K562 (cell line): Measurements from ENCODE around the gene G2E3. TPM values are rescaled to one million over a fixed set of nuclear protein-coding genes. Genes with fewer than 3 reads are reported as not detected.

Experiments
- ATAC-seq: fragments of 200-7000 bp; cut with Tn5 transposase; 3 replicates; pipeline ENCODE4 v1.9.1; 2020; ENCODE audit warnings: moderate library complexity
- BruUV-seq: library from RNA; stranded (reverse); fragments of 400-500 nt; replicated peaks from 2 replicates; lab custom pipeline; 2021; lab: Mats Ljungman, UMichigan
- CTCF ChIA-PET: fragments of 300-600 bp; formaldehyde crosslinking; extraction: SDS; loops from one replicate; lab custom pipeline; 2021; ENCODE audit warnings: low intra/inter-chr PET ratio; lab: Yijun Ruan, JAX
- POLR2A ChIA-PET: fragments of 300-600, 350-650 bp; sonication (Branson Sonifier 250); formaldehyde crosslinking; extraction: SDS; loops from one replicate; lab custom pipeline; 2021; ENCODE audit warnings: antibody characterized with exemption, inconsistent platforms; lab: Yijun Ruan, JAX
- DNase-seq, 4 experiments: peaks; one replicate each; pipeline versions ENCODE4 v3.0.0 to v3.0.0-alpha.2; 2011 to 2018; ENCODE audit warnings: low spot score in 3 of 4, mixed read lengths in 3 of 4; ENCODE audit errors: extremely low read depth in 1 of 4
- FAIRE-seq: peaks from 2 replicates; lab custom pipeline; 2011; peaks lifted over from hg19 to GRCh38; lab: Jason Lieb, UNC
- H2AFZ ChIP-seq: 2 replicates; pipeline ENCODE4 v1.6.0; 2011; ENCODE audit warnings: low read depth, low read length, control low read depth, inconsistent platforms
- H3K27ac ChIP-seq: fragments of 200-600 bp; 3 replicates; pipeline ENCODE4 v1.8.0; 2011; ENCODE audit warnings: low read depth, mild to moderate bottlenecking, control low read depth, inconsistent platforms, low read length, moderate library complexity, mixed read lengths; ENCODE audit errors: extremely low read depth
- H3K27me3 ChIP-seq, 2 experiments: fragments of 300-600 bp in 1 of 2; 2 replicates in 1 of 2; 3 replicates in 1 of 2; pipeline versions ENCODE4 v1.6.0 to v1.8.0; 2011; ENCODE audit warnings: inconsistent platforms in 2 of 2, low read length in 2 of 2, mild to moderate bottlenecking in 1 of 2, mixed read lengths in 1 of 2, moderate library complexity in 1 of 2; ENCODE audit not compliant: control insufficient read depth in 2 of 2, insufficient read depth in 2 of 2
- H3K36me3 ChIP-seq: fragments of 300-600 bp; 3 replicates; pipeline ENCODE4 v1.8.0; 2011; ENCODE audit warnings: mild to moderate bottlenecking, low read length, inconsistent platforms; ENCODE audit not compliant: control insufficient read depth, insufficient read depth
- H3K4me1 ChIP-seq, 2 experiments: fragments of 200-600 bp in 1 of 2; replicated peaks in 1 of 2; 2 replicates in 1 of 2; 3 replicates in 1 of 2; pipeline versions ENCODE4 v1.5.1 to v1.8.0; 2011; ENCODE audit warnings: inconsistent platforms in 2 of 2, low read length in 2 of 2, mild to moderate bottlenecking in 1 of 2, mixed read lengths in 1 of 2, moderate library complexity in 1 of 2; ENCODE audit not compliant: control insufficient read depth in 2 of 2, insufficient read depth in 2 of 2
- H3K4me2 ChIP-seq: 2 replicates; pipeline ENCODE4 v1.6.1; 2011; ENCODE audit warnings: low read length, control low read depth, inconsistent platforms, mixed read lengths; ENCODE audit not compliant: insufficient read depth
- H3K4me3 ChIP-seq: fragments of 200-600 bp; sonication (generic), shearing (Covaris generic); 2 replicates; pipeline ENCODE4 v1.5.1; 2016; ENCODE audit warnings: control low read depth, inconsistent platforms
- H3K79me2 ChIP-seq: fragments of 200-600 bp; 3 replicates; pipeline ENCODE4 v1.8.0; 2011; ENCODE audit warnings: low read length, inconsistent platforms; ENCODE audit not compliant: control insufficient read depth, insufficient read depth
- H3K9ac ChIP-seq, 2 experiments: 2 replicates each; pipeline versions ENCODE4 v1.6.0 to v1.6.1; 2011; ENCODE audit warnings: low read depth in 2 of 2, low read length in 2 of 2, control low read depth in 1 of 2, inconsistent platforms in 1 of 2, mild to moderate bottlenecking in 1 of 2, mixed read lengths in 1 of 2; ENCODE audit not compliant: insufficient read depth in 1 of 2
- H3K9me1 ChIP-seq: one replicate; pipeline ENCODE4 v1.6.0; 2011; ENCODE audit warnings: inconsistent platforms, mild to moderate bottlenecking, low read length, moderate library complexity; ENCODE audit not compliant: control insufficient read depth, insufficient read depth
- H3K9me3 ChIP-seq: replicated peaks from 2 replicates; pipeline ENCODE4 v1.5.1; 2011; ENCODE audit warnings: low read depth, low read length, inconsistent platforms; ENCODE audit not compliant: control insufficient read depth, insufficient read depth
- H4K20me1 ChIP-seq: replicated peaks from 2 replicates; pipeline ENCODE4 v1.6.1; 2011; ENCODE audit warnings: low read length, inconsistent platforms, mixed read lengths; ENCODE audit not compliant: control insufficient read depth, insufficient read depth
- CBX5 ChIP-seq: IDR thresholded peaks from 2 replicates; pipeline ENCODE4 v1.6.1; 2014; ENCODE audit warnings: low read depth, borderline replicate concordance
- FOXJ3 ChIP-seq: sonication (generic); formaldehyde crosslinking; IDR thresholded peaks from 2 replicates; pipeline ENCODE4 v1.4.0; 2020; ENCODE audit warnings: mild to moderate bottlenecking, missing genetic modification reagents
- PHTF2 ChIP-seq: fragments of 250-450 bp; sonication (Bioruptor Pico); IDR thresholded peaks from 2 replicates; pipeline ENCODE4 v1.5.0; 2021; ENCODE audit warnings: mild to moderate bottlenecking
- ZC3H4 ChIP-seq: sonication (generic); formaldehyde crosslinking; IDR thresholded peaks from 2 replicates; pipeline ENCODE4 v1.9.0; 2021; ENCODE audit warnings: missing genetic modification reagents, borderline replicate concordance
- ZNF764 ChIP-seq: fragments of 250-450 bp; sonication (Bioruptor Pico); IDR thresholded peaks from 2 replicates; pipeline ENCODE4 v1.4.0; 2020; ENCODE audit warnings: low read depth, mild to moderate bottlenecking, moderate library complexity
- WGBS: fragments of 100-300 bp; shearing (Covaris generic); methylation state at CpG from one replicate; pipeline ENCODE4 v1.1.6; 2016; ENCODE audit warnings: low coverage, mixed read lengths; ENCODE audit not compliant: insufficient coverage; ENCODE audit errors: missing lambda C conversion rate; 5-methylcytosine and 5-hydroxymethylcytosine counted together
- in situ Hi-C: fragments of 300-500 bp; cut with MboI; formaldehyde crosslinking; loops from 4 replicates; pipeline ENCODE4 v1.15.0; 2018; ENCODE audit warnings: inconsistent platforms, mixed read lengths
- intact Hi-C: fragments of 100-400 bp; cut with micrococcal nuclease; formaldehyde crosslinking; loops from 2 replicates; pipeline ENCODE4 v1.14.2; 2022
- polyA plus RNA-seq, 8 experiments: library from polyadenylated mRNA; depleted of rRNA in 4 of 8; stranded (reverse) in 5 of 8; unstranded in 3 of 8; fragments of >200 nt; fragmentation: Nextera tagmentation in 2 of 8; fragmentation: Illumina TruSeq in 1 of 8; extraction: Ambion mirVana in 2 of 8; extraction: Trizol in 1 of 8; gene quantifications; 2 replicates each; pipeline versions ENCODE4 v1.2.1 to v1.2.3, GENCODE V29; 2011 to 2014; ENCODE audit warnings: inconsistent platforms in 1 of 8, missing spikeins in 1 of 8
- total RNA-seq, 7 experiments: library from RNA; depleted of rRNA in 6 of 7; stranded (reverse); fragments of >200 nt in 6 of 7; fragmentation: Illumina TruSeq in 2 of 7; extraction: Trizol in 2 of 7; gene quantifications; 2 replicates each; pipeline versions ENCODE4 v1.2.1 to v1.2.3, GENCODE V29; 2011 to 2021; ENCODE audit warnings: low replicate concordance in 1 of 7
- TF ChIP-seq, protein P1 (sequence below): fragments of 250-450 bp; sonication (Bioruptor Pico); IDR thresholded peaks from 2 replicates; pipeline ENCODE4 v1.8.0; 2022; ENCODE audit warnings: inconsistent platforms

Gene G2E3
- total and polyA plus RNA-seq, 9 of the 15 experiments (the other 6 are each of a cell fraction or from before 2014, with no cell fraction given) = 9.8 to 53.5 (median 24.7) TPM

DNA sequence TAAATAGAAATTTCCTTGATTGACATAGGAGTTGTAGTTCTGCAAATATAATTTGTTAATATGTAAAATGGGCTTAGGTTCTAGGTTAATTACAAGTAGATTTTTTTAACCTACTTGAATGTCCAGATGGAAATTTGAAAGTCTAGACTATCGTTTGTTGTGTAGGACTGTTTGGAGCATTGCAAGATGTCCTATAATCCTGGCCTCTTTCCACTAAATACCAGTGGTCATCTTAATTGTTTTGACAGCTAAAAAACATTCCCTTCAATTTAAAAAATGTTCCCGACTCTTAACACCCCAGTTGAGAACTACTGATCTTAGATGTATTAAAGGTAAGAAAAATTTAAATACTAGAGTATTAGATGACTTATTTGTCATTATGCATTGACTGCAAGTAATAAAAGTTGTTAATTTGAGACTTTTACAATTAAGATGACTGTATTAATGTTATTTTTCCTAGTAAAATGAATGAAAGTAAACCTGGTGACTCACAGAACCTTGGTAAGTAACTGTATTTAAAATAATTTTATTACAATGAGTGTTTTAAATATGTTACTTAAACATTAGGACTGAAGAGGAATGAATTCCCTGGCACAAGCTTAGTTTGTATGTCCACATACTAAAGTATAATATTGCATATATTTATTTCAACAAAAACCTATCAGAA, 21.8 kb downstream of the G2E3 start:
- ChIA-PET POLR2A (no interaction called here), CTCF (no interaction called here)
- FAIRE-seq (no peak), ATAC-seq (no peak)
- no TSS peak for BruUV-seq
- H3K9me1 ChIP-seq = no peaks in the 10 kb centered on the region
- no peak overlapping the region for H3K4me3 ChIP-seq
- H2AFZ ChIP-seq = no peak overlapping the region
- TF ChIP-seq FOXJ3 (CRISPR knock-in tag) (no peak), ZNF764 (CRISPR knock-in tag) (no peak), PHTF2 (no peak), CBX5 (no peak), ZC3H4 (CRISPR knock-in tag) (no peak)
- TF ChIP-seq, protein P1, sequence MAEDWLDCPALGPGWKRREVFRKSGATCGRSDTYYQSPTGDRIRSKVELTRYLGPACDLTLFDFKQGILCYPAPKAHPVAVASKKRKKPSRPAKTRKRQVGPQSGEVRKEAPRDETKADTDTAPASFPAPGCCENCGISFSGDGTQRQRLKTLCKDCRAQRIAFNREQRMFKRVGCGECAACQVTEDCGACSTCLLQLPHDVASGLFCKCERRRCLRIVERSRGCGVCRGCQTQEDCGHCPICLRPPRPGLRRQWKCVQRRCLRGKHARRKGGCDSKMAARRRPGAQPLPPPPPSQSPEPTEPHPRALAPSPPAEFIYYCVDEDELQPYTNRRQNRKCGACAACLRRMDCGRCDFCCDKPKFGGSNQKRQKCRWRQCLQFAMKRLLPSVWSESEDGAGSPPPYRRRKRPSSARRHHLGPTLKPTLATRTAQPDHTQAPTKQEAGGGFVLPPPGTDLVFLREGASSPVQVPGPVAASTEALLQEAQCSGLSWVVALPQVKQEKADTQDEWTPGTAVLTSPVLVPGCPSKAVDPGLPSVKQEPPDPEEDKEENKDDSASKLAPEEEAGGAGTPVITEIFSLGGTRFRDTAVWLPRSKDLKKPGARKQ (CRISPR knock-in tag) = no peak
- TF ChIP-seq, all 486 proteins: peak for 0
- H3K4me2 ChIP-seq = no peak overlapping the region
- no peak for DNase-seq
- peaks cover 97% of the 10 kb centered on the region for H3K79me2 ChIP-seq
- 0 out of 2 replicates have a peak, but pooled peaks cover 4% of the 10 kb centered on the region for H3K9me3 ChIP-seq
- WGBS = 100% methylated on average over 2 of the region's 2 CpGs
- in situ Hi-C loops = no loop called here
- intact Hi-C loops = no loop called here
- no peak overlapping the region for H3K9ac ChIP-seq
- H3K27ac ChIP-seq = no peak overlapping the region
- no peaks in the 10 kb centered on the region for H3K27me3 ChIP-seq
- H3K36me3 ChIP-seq = peaks cover 14% of the 10 kb centered on the region; the same call in 2 of the 3 replicates
- no peaks in the 10 kb centered on the region for H4K20me1 ChIP-seq
- 0 out of 5 replicates have a peak, but pooled peaks cover 0 to 2% of the 10 kb centered on the region in 2 experiments for H3K4me1 ChIP-seq
